CD4-positive, alpha-beta T cell treated with Interleukin-17A for 1 hour (primary cell): ENCODE results near the gene DDX52.

Experiments
- DNase-seq: peaks from one replicate; pipeline ENCODE4 v3.0.0-alpha.2; 2020

The DDX52 gene

DNA sequence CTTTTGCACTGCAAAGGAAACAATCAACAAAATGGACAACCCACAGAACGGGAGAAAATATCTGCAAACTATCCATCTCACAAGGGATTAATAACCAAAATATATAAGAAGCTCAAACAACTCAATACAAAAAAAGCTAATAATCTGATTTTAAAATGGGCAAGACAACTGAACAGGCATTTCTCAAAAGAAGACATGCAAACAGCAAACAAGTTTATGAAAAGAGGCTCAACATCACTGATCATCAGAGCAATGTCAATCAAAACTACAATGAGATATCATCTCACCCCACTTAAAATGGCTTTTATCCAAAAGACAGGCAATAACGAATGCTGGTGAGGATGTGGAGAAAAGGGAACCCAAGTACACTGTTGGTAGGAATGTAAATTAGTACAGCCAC, 68.8 kb downstream of the DDX52 start:
- no peak for DNase-seq

DNA sequence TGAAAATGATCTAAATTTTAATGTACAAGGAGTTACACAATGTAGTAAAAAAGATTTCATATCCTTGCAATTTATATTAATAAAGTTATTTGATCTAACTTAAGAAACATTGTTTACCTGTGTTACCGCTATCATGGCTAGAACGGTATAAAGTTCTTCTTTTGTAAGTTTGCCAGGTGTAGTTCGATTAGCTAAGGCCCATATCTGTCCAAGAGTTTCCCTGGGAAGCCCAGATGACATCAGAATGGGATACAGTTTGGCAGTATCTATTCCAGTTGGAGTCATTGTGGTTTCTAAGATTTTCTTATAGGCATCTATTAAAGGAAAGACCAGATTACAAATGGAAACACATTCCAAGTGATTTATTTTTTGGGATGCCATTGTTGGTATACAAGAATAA, 71.6 kb downstream of the DDX52 start:
- no peak for DNase-seq

DNA sequence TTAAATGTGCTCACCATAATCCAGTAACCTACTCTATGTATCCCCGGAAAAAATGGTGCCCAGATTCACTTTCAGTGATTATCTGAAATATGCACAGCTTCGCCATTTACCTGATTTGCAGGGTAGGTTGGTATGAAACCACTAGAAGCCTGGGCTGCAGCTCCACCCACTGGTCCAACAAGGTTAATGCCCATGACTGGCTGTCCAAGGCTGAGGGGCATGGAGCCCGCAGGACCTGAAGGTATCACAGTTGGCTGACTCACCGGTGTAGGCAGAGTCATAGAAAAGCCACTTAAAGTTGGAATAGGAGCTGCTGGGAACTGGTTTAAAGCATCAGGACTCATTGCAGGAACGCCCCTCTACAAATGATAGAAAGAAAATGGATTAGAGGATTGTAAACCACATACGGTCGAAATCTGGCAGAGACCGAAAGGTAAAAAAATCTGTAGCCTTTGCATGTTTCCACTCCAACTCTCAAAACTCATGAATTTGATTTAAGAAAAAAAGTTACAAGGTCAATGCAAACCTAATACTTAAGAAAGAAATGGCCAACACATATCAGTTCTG, 72.6 kb downstream of the DDX52 start:
- peak; percentile 24 for DNase-seq

DNA sequence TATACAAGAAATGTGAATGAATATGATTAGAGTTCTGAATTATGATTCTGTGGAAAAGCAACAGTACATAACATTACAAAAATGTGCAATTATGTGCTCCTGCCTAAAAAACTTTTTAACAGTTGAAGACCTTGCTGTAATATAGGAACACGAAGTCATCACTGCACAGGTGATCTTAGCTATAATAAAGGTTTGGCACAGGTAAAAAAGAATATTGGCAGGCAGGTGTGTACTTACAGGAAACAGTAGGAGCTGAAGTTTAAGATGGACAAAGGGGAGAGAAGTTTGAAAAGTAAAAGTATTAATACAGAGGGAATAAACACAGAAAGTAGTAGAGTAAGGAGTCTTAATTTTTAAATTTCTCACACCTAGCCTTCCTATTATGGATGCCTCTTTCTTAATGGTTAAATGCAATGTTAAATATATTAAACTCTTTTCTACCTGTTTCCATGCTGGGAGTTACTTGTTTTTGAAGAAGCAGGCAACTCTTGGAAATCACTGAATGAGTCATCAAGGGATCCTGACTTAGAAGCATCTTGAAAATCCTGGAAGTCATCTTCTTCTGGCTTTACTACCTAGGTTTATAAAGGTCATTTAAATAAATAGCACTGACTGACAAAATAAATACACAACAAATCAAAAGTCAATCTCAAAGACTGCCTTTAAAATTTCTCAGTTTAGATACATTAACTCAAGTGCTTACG, 74.7 kb downstream of the DDX52 start:
- no peak for DNase-seq

DNA sequence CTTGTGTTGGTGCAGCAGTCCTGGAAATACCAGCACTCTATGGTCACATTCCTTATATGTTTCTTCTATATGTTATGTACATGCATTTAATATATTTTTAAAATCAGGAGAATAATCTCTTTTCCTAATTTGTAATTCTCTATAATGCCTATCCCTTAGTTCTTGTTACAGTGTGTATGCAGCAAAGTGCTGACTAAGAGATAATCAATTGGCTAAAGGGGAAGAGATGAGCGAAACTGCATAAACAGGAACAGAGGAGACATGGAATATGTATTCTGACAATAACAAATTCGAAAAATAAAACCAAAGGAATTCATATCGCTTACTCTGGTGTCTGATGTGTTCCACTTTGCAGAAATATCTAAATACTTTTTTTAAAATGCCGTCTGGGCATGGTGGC, 75.7 kb downstream of the DDX52 start:
- DNase-seq = no peak

DNA sequence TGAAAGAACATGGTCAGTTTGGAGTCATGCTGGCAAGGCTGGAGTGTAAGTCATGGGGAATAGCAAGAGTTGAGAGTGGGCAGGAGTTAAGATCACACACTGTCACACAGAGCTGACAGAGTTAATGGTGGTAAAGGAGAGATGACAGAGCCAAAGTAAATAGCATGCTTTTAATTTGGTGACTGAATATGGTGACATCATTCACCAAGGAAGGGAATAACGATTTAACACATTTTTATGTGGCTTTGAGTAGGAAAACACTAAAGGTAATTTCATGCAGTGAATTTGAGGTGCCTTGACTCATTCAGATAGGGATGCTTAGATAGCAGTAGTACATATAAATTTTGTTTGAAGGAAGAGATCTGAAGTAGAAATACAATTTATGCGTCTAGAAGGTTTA, 76.1 kb downstream of the DDX52 start:
- no peak for DNase-seq

DNA sequence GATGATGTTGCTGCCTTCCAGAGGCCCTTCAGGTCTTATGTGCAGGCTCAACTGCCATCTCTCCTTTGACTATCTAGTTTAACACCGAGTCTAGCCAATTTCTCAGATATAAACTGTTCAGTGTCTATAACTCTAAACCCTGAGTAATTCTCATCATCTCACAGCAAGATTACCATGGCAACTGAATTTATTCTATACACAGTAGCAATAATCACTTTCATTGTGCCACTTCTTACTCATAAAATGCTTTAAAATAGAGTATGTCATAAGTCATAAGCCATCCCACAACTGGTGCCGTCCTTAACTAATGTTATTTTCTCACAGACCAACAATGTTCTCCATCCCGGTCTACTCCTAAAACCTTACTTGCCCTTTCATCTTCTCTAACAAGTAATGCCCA, 79.0 kb downstream of the DDX52 start:
- no peak for DNase-seq

DNA sequence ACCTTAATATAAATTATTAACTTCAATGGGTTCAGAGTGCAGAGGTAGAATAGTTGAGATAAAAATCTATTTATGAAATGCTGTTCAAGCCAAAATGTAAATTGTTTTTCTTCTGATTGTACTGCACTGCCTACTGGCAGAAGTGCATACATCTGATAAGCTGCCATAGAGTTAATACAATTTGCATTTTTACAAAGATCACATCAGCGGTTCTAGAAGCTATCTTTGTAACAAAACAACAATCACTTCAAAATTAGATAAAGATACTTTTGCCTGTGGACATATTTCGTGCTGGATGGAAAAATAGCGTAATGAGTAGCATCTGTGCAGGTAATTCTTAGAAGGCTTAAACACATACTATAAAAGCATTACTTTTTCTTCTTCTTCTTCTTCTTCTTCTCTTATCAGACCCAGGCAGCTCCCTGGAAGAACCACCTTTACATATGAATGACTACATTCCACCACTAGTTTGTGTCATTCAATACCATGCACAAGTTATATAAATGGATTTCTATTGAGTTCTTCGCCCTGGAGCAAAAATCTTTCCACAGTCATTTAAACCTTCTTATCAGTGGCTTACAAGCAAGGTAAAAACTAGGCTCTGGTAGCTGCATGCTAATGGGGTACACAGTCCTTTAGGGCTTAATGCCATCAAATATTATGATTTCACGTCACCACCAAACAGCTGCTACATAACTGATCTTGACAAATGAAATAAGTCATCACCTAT, 81.1 kb downstream of the DDX52 start:
- DNase-seq = no peak
